Esophagus muscularis mucosa (tissue), 4 donors: Measurements from ENCODE around the gene UBE2G2.

ENCODE experiments used
- EP300 ChIP-seq: sonication (generic); formaldehyde crosslinking; IDR thresholded peaks from one replicate; pipeline ENCODE4 v1.6.1; 2017; ENCODE audit warnings: antibody characterized with exemption
- POLR2AphosphoS5 ChIP-seq, 2 donors: sonication (generic); formaldehyde crosslinking; IDR thresholded peaks; one replicate each; pipeline ENCODE4 v1.6.1; 2017; ENCODE audit warnings: antibody characterized with exemption in 2 of 2
- TF ChIP-seq, protein P1 (sequence below), 3 experiments: fragments of 200-600 bp in 2 of 3; fragments of 450-650 bp in 1 of 3; sonication (generic) in 2 of 3; IDR thresholded peaks; one replicate each; pipeline ENCODE4 v1.5.1; 2017 to 2019; ENCODE audit warnings: antibody characterized with exemption in 3 of 3, mild to moderate bottlenecking in 2 of 3, moderate library complexity in 1 of 3

DNA sequence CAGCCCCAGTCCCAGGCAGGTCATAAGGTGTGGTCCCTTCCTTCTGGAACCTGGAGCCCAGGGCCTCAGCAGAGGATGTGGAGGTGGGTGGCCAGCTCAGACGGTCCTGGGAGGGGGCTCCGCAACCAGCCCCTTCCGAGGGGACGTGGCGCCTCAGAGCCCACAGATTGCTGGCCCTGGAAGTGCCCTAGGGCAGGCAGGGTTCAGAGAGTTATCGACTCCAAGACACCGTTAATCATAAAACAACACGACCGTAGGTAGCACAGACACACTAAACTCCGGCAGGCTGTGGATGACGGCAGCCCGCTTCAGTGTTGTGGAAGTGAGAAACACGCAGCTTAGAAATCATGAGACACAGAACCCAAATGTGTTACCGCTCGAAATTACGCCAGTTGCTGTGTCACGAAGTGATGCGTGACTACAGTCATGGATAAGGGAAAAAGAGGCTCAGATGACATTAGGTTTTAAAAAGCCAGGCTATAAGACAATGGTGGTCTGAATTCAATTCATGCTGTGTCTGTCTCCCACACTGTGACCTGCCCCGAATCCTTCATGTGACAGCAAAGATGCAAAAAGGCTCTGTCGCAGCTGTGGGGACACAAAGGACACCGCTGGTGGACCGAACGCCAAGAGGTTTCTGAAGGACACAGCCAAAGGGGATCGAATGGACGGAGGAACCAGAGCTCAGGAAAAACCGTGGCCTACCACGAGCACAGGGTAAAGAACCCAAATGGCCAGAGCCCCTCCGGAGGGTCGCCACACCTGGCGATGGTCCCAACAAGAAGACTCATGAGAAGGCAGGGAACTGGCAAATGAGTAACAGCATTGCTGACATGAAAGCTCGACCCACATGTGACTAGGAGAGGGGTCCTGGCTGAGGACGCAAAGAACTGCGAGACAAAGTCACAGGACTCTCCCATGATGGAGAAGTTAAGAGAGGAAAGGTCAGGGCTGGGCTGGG, 17.9 kb upstream of the UBE2G2 start:
- TF ChIP-seq, protein P1, sequence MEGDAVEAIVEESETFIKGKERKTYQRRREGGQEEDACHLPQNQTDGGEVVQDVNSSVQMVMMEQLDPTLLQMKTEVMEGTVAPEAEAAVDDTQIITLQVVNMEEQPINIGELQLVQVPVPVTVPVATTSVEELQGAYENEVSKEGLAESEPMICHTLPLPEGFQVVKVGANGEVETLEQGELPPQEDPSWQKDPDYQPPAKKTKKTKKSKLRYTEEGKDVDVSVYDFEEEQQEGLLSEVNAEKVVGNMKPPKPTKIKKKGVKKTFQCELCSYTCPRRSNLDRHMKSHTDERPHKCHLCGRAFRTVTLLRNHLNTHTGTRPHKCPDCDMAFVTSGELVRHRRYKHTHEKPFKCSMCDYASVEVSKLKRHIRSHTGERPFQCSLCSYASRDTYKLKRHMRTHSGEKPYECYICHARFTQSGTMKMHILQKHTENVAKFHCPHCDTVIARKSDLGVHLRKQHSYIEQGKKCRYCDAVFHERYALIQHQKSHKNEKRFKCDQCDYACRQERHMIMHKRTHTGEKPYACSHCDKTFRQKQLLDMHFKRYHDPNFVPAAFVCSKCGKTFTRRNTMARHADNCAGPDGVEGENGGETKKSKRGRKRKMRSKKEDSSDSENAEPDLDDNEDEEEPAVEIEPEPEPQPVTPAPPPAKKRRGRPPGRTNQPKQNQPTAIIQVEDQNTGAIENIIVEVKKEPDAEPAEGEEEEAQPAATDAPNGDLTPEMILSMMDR (IDR thresholded peaks at IDR 0.05): no peak
- TF ChIP-seq EP300: no peak
- TF ChIP-seq POLR2AphosphoS5 (IDR thresholded peaks at IDR 0.05): no peak
